Measurements from ENCODE around the gene PPP4C.

The PPP4C gene

GRCh38 chr16:30083216-30084055, 7.6 kb downstream of the PPP4C start:
- DNase-seq, result no peak

GRCh38 chr16:30084096-30084815, 8.5 kb downstream of the PPP4C start:
- DNase-seq, result no peak

- DNase-seq, result no peak
Observed at GRCh38 chr16:30084816-30085159, 9.0 kb downstream of the PPP4C start.

- DNase-seq, result no peak
Observed at GRCh38 chr16:30085247-30085646, 9.5 kb downstream of the PPP4C start.

GRCh38 chr16:30085820-30086219, 10.0 kb downstream of the PPP4C start:
- no peak for DNase-seq

GRCh38 chr16:30086291-30087140, 10.7 kb downstream of the PPP4C start:
- DNase-seq, result no peak

- DNase-seq, result no peak
Observed at GRCh38 chr16:30087181-30087898, 11.5 kb downstream of the PPP4C start.

- no peak for DNase-seq
Observed at GRCh38 chr16:30088237-30088831, 12.5 kb downstream of the PPP4C start.

GRCh38 chr16:30088832-30089624, 13.2 kb downstream of the PPP4C start:
- DNase-seq, result no peak

- DNase-seq, result no peak
Observed at GRCh38 chr16:30090610-30091331, 15.0 kb downstream of the PPP4C start.

GRCh38 chr16:30091474-30092372, 15.9 kb downstream of the PPP4C start, which contains the start of gene TBX6:
Gene TBX6 (minus strand): TSS chr16:30091924. CDS start chr16:30091193, 731 bp downstream.
- peak; percentile 92 for DNase-seq

- DNase-seq, result peak; percentile 35 to 46
Observed at GRCh38 chr16:30092373-30093010, 16.7 kb downstream of the PPP4C start.

- no peak for DNase-seq
Observed at GRCh38 chr16:30094541-30095165, 18.9 kb downstream of the PPP4C start.

GRCh38 chr16:30095166-30096078, 19.6 kb downstream of the PPP4C start:
- no peak for DNase-seq

GRCh38 chr16:30096105-30096861, 20.5 kb downstream of the PPP4C start, which contains the start of gene YPEL3:
Gene YPEL3 (minus strand): TSS chr16:30096213. CDS start chr16:30095482, 731 bp downstream.
- DNase-seq, result peak; percentile 77 to 85

- no peak for DNase-seq
Observed at GRCh38 chr16:30096862-30097563, 21.2 kb downstream of the PPP4C start.

Measured in activated CD4-positive, alpha-beta T cell treated with anti-CD3 and anti-CD28 coated beads for 4 hours (primary cell).